Measurements from ENCODE around the gene ZFPM1.

ZFPM1 gene

GRCh38 chr16:88435437-88436355, 17.4 kb upstream of the ZFPM1 start:
- DNase-seq = no peak

- DNase-seq = no peak
These were observed 16.3 kb upstream of the ZFPM1 start for GRCh38 chr16:88436796-88437195.

- peak; percentile 63 for DNase-seq
These were observed 15.6 kb upstream of the ZFPM1 start for GRCh38 chr16:88437367-88437964.

GRCh38 chr16:88438084-88438870, 14.8 kb upstream of the ZFPM1 start:
- no peak for DNase-seq

- DNase-seq = no peak
These were observed 14.1 kb upstream of the ZFPM1 start for GRCh38 chr16:88439016-88439415.

- no peak for DNase-seq
These were observed 13.4 kb upstream of the ZFPM1 start for GRCh38 chr16:88439706-88440105.

- DNase-seq = no peak
These were observed 13.0 kb upstream of the ZFPM1 start for GRCh38 chr16:88440111-88440510.

- DNase-seq = no peak
These were observed 12.2 kb upstream of the ZFPM1 start for GRCh38 chr16:88440686-88441405.

- DNase-seq = no peak
These were observed 11.6 kb upstream of the ZFPM1 start for GRCh38 chr16:88441460-88441859.

- DNase-seq = no peak
These were observed 10.7 kb upstream of the ZFPM1 start for GRCh38 chr16:88442383-88442726.

- DNase-seq = peak; percentile 72
These were observed 10.1 kb upstream of the ZFPM1 start for GRCh38 chr16:88442727-88443576.

GRCh38 chr16:88444826-88445582, 8.1 kb upstream of the ZFPM1 start:
- no peak for DNase-seq

GRCh38 chr16:88445583-88445960, 7.5 kb upstream of the ZFPM1 start:
- no peak for DNase-seq

- no peak for DNase-seq
These were observed 7.0 kb upstream of the ZFPM1 start for GRCh38 chr16:88446061-88446460.

- no peak for DNase-seq
These were observed 6.3 kb upstream of the ZFPM1 start for GRCh38 chr16:88446736-88447135.

- DNase-seq = no peak
These were observed 5.2 kb upstream of the ZFPM1 start for GRCh38 chr16:88447881-88448280.

GRCh38 chr16:88448461-88449266, 4.4 kb upstream of the ZFPM1 start:
- no peak for DNase-seq

- DNase-seq = no peak
These were observed 3.9 kb upstream of the ZFPM1 start for GRCh38 chr16:88449267-88449561.

- no peak for DNase-seq
These were observed 1.2 kb upstream of the ZFPM1 start for GRCh38 chr16:88451586-88452481.
